KOPT-K1 (cell line): ENCODE results near the gene C1orf174.

Source experiments
- H3K27ac ChIP-seq: fragments of 200-600 bp; sonication (generic); 2 replicates; pipeline ENCODE4 v1.5.1; 2016; ENCODE audit warnings: antibody characterized with exemption, mild to moderate bottlenecking, low read depth, low read length; ENCODE audit not compliant: poor library complexity, severe bottlenecking
- H3K36me3 ChIP-seq: fragments of 200-600 bp; sonication (generic); 2 replicates; pipeline ENCODE4 v1.5.1; 2017; ENCODE audit warnings: antibody characterized with exemption, mild to moderate bottlenecking, low read length, moderate library complexity; ENCODE audit not compliant: insufficient read depth
- H3K9me3 ChIP-seq: fragments of 200-600 bp; sonication (generic); 2 replicates; pipeline ENCODE4 v1.5.1; 2017; ENCODE audit warnings: antibody characterized with exemption, low read length, mild to moderate bottlenecking; ENCODE audit not compliant: insufficient read depth, poor library complexity, severe bottlenecking

Gene C1orf174

DNA sequence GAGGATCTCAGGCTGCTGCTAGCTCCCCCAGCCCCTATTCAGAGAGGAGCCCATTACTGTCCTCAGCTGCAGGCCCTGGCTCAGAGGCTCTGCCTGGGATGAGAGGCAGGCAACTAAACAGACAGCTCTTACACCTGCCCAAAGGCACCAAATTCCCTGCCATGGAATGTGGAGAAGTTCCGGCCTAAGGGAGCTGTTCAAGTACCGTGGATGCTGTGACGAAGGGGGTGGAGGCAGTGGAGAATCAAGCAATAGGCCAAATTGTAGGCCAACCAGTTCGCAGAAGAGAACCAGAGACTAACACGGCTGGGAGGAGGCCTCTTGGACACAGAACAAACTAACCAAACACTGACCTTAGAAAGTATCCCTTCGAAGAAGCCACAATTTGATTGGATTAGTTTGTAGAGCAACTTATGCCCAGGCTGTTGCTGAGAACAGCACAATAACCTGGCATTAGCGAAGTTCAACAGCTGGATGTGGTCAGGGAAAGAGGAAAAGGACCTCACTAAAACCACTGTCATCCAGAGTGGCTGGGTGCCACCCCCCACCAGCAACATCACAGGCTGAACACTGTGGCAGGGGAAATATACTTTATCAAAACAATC is 3.6 kb downstream of the C1orf174 start:
- Histone ChIP-seq H3K9me3 (peaks cover 11% of the 10 kb centered on the region), H3K36me3 (peaks cover 30% of the 10 kb centered on the region), H3K27ac (no peak overlapping the region)

DNA sequence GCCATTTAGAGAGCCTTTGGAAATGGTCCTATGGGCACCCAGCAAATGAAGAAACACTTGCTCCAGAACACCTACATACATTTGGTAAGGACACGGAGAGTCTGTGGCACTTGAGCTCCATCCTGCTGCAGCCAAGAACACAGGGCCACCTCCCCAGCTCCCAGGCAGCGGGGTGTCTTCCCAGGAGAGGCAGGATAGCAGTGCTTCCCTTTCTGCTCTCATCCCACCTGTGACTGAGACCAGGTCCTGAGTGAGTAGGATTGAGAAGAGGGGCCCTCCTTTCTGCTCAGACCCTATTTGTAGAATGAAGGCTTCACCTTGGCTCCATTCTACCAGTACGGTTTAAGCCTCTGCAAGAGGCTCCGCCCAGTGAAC is 4.1 kb downstream of the C1orf174 start:
- peaks cover 35% of the 10 kb centered on the region for H3K36me3 ChIP-seq
- H3K9me3 ChIP-seq: peaks cover 11% of the 10 kb centered on the region
- no peak overlapping the region for H3K27ac ChIP-seq

DNA sequence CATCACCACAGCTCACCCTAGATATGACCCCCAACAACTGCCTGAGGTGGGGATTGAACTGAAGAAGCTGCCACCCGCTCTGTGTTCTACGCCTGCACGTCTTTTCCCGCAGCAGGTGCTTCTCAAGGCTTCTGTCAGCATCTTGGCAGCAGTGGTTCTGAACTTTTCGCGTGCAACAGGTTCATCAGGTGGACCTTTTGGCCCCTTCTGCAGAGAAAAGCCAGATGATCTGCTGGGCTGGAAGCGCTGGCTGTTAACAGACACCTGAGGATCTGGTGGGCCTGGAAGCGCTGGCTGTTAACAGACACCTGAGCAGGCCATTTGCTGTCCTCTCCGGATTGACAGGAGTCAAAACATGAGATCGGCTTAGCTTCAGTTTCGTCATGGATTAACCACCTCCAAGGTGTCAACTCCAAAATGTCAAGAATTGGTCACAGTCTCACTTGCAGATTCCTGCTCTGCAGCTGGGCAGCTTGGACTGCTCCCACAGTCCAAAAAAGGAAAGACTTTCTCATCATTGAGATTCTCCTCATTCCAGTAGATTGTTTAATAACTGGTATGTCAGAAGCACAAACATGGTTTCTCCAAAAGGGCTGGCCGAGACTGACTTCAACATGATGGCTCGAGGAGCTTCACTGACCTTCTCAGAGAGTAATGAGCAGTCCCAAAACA is 4.7 kb downstream of the C1orf174 start:
- Histone ChIP-seq H3K36me3 (peaks cover 40% of the 10 kb centered on the region), H3K9me3 (peaks cover 11% of the 10 kb centered on the region), H3K27ac (no peak overlapping the region)

DNA sequence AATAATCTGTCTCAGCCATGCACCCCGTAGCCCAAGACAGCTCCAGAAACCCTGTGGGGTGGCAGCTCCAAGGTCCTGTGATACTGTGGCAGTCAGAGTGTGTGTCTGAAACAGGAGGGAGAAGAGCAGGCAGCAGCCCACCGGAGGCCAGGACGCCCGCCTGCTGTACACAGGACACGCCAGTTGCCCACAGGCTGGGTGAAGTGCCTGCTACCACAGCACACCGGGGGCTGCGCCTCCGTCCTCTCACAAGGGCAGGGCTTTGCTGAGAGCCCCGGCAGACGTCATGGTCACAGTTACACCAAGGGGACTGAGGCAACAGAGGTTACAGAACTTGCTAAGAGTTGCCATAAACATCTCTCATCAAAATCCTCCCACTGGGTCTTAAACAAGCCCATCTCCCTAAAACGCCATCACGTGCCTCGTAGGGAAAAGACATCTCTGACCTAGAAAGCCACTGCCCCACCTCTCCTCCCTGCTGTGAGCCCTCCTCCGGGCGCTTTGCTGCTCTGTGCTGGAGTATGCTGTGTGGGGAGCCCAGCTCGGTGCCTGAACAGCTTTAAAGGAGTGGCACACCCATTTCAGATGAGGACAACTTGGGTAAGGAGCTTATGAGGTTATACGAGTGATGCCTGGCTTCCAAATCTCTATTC is 5.3 kb downstream of the C1orf174 start:
- Histone ChIP-seq H3K27ac (no peak overlapping the region), H3K36me3 (peaks cover 47% of the 10 kb centered on the region)

DNA sequence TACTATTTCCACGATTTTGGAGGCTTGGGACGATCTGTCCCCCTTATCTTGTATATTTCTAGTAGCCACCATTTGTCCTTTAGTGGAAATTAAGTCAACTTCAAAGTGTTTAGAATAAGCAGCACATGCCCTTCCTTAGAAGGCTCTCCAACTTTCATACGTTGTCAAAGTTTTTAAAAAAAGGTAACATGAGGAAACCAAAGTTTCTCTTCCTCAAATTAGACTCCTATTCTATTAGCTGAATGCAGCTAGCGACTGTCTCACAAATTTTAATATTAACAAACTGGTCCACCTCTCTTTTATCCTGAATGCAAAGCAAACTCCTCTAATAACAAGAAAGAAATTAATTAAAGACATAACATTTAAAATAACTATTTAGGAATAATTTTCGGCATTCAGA is 6.9 kb downstream of the C1orf174 start:
- no peak overlapping the region for H3K27ac ChIP-seq
- H3K9me3 ChIP-seq: peaks cover 5% of the 10 kb centered on the region
- H3K36me3 ChIP-seq: peaks cover 62% of the 10 kb centered on the region

More for the DNA sequence above, 5.3 kb downstream of the C1orf174 start:
- H3K9me3 ChIP-seq: peaks cover 11% of the 10 kb centered on the region

GRCh38 chr1:3892748-3893147 is 7.3 kb downstream of the C1orf174 start:
- Histone ChIP-seq H3K9me3 (peaks cover 1% of the 10 kb centered on the region), H3K27ac (no peak overlapping the region), H3K36me3 (peaks cover 66% of the 10 kb centered on the region)

DNA sequence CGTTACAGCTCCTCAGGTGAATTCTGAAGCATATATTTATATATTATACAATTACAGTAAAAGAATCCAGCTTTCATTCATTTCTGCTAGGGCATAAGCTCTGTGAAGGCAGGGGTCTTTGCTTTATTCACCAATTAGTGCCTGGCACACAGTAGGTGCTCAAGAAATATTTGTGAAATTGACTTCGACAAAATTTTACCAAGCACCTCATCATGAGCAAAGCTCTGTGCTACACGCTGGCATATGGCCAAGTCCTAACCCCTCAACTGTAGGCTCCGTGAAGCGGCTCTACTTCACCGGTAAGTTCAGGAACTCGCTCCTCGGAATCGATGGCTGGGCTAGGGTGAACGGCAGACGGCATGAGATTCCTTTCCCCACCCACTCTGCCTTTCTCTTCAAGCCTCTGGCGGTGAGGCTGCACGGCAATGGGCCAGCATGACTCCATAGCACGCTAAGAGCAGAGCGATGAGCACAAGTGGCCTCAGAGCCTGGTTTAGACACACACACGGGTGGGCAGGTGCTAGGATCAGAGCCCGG is 8.7 kb downstream of the C1orf174 start:
- Histone ChIP-seq H3K9me3 (no peaks in the 10 kb centered on the region), H3K27ac (no peak overlapping the region), H3K36me3 (peaks cover 76% of the 10 kb centered on the region)

- no peaks in the 10 kb centered on the region for H3K9me3 ChIP-seq
- H3K36me3 ChIP-seq: peaks cover 76% of the 10 kb centered on the region
- H3K27ac ChIP-seq: no peak overlapping the region
These were observed 9.4 kb downstream of the C1orf174 start for GRCh38 chr1:3890389-3891328.

- H3K36me3 ChIP-seq: peaks cover 73% of the 10 kb centered on the region
- H3K9me3 ChIP-seq: no peaks in the 10 kb centered on the region
- H3K27ac ChIP-seq: no peak overlapping the region
These were observed 10.1 kb downstream of the C1orf174 start for GRCh38 chr1:3889936-3890335.

- no peaks in the 10 kb centered on the region for H3K9me3 ChIP-seq
- H3K36me3 ChIP-seq: peaks cover 72% of the 10 kb centered on the region
- no peak overlapping the region for H3K27ac ChIP-seq
These were observed 11.8 kb downstream of the C1orf174 start for GRCh38 chr1:3888301-3888700.

- Histone ChIP-seq H3K27ac (no peak overlapping the region), H3K36me3 (peaks cover 66% of the 10 kb centered on the region), H3K9me3 (no peaks in the 10 kb centered on the region)
These were observed 13.4 kb downstream of the C1orf174 start for GRCh38 chr1:3886691-3887090.

DNA sequence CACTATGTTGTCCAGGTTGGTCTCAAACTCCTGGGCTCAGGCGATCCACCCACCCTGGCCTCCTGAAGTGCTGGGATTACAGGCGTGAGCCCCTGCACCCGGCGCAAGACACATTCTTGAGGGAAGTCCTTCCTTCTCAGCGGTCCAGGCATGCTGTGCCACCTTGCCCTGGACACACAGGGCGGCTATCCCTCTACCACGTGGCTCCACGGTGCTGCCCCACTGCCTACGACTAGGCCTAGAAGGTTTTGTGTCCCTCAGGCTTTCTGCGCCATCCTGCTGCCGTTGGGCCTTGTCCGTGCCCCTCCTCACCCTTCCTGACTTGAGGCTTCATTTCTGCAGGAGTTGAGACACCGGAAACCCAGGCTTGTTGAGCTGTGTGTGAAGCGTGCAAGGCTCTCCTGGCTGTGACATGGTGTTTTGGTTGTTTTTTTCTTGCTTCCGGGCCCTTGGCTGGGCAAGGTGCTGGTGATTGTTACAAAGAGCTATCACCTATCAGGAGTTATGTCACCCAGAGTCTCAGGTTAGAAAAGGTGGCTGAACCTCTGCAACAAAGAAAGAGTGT is 13.9 kb downstream of the C1orf174 start:
- H3K27ac ChIP-seq: no peak overlapping the region
- H3K9me3 ChIP-seq: no peaks in the 10 kb centered on the region
- peaks cover 61% of the 10 kb centered on the region for H3K36me3 ChIP-seq

DNA sequence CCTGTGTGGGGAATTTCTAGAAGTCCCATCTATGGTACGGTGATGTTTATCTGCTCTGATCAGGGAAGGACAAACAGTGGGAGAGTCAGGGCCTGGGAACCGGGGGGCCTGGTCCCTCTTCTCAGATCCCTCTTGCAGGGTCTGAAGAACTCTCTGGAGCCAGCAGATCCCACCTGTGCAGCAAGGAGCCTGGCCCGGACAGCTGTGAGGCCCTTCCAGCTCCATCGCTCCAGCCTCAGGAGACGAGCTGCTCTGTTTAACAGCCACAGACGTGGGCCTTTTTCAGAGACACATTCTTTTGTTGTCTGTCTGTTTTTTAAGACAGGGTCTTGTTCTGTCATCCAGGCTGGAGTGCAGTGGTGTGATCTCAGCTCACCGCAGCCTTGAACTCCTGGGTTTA is 14.5 kb downstream of the C1orf174 start:
- Histone ChIP-seq H3K36me3 (peaks cover 56% of the 10 kb centered on the region), H3K27ac (no peak overlapping the region), H3K9me3 (no peaks in the 10 kb centered on the region)

DNA sequence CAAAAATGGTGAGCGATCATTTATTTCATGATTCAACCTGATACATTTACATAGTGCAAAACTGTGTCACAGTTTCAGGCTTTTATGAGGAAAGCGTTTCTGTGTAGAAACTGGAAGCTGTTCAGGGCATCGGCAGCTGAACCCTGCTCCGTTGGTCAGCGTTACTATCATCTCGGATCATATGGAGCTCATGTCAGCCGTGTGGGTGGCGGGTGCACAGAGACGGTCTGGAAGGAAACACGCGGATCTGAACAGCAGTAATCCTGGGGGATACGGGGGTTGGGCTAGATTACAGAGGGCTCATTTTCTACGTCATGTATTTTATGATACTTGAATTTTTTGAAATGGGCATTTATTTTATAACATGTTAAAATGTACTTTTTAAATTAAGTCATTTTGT is 15.1 kb downstream of the C1orf174 start:
- peaks cover 50% of the 10 kb centered on the region for H3K36me3 ChIP-seq
- no peak overlapping the region for H3K27ac ChIP-seq
- peaks cover 5% of the 10 kb centered on the region for H3K9me3 ChIP-seq
